HEK293 (cell line): ENCODE data around the gene TSPAN3.
A peak's percentile ranks its signal among the peaks of the same experiment; 100 is the strongest.

Experiments
- CTCF ChIA-PET: fragments of 350-600 bp; formaldehyde crosslinking; extraction: SDS; loops from one replicate; lab custom pipeline; 2021; ENCODE audit warnings: antibody characterized with exemption; lab: Yijun Ruan, JAX
- POLR2A ChIA-PET: fragments of 300-600 bp; formaldehyde crosslinking; extraction: SDS; loops from one replicate; lab custom pipeline; 2020; ENCODE audit warnings: antibody characterized with exemption, inconsistent platforms; lab: Yijun Ruan, JAX
- H3K27ac ChIP-seq: fragments of 200-500 bp; sonication (Bioruptor generic); 2 replicates; pipeline ENCODE4 v1.5.1; 2014; ENCODE audit warnings: low read depth, low read length, control low read depth, inconsistent platforms; ENCODE audit errors: extremely low read depth
- H3K36me3 ChIP-seq, 2 experiments: fragments of 200-500 bp in 1 of 2; sonication (Bioruptor generic) in 1 of 2; 1 replicate in 1 of 2; 2 replicates in 1 of 2; pipeline ENCODE4 v1.5.1; 2014 to 2017; ENCODE audit warnings: inconsistent platforms in 2 of 2, low read length in 2 of 2; ENCODE audit not compliant: control insufficient read depth in 2 of 2, insufficient read depth in 1 of 2
- H3K4me1 ChIP-seq: fragments of 200-500 bp; sonication (Bioruptor generic); 2 replicates; pipeline ENCODE4 v1.5.1; 2014; ENCODE audit warnings: mild to moderate bottlenecking, low read length, inconsistent platforms; ENCODE audit not compliant: control insufficient read depth, insufficient read depth
- H3K4me3 ChIP-seq: 2 replicates; pipeline ENCODE4 v1.5.1; 2011; ENCODE audit warnings: low read depth, mild to moderate bottlenecking, control low read depth, low read length, moderate library complexity
- H3K9me3 ChIP-seq: fragments of 200-500 bp; sonication (Bioruptor generic); 2 replicates; pipeline ENCODE4 v1.5.1; 2014; ENCODE audit warnings: low read depth, low read length, inconsistent platforms; ENCODE audit not compliant: control insufficient read depth, insufficient read depth
- HOXD13 ChIP-seq: sonication (generic); formaldehyde crosslinking; IDR thresholded peaks from 2 replicates; pipeline ENCODE4 v1.8.0; 2022; ENCODE audit warnings: missing genetic modification reagents, borderline replicate concordance
- KLF16 ChIP-seq: fragments of 450-650 bp; formaldehyde crosslinking; IDR thresholded peaks from 2 replicates; pipeline ENCODE4 v1.5.1; 2017; ENCODE audit warnings: missing biosample characterization, missing genetic modification characterization
- OSR2 ChIP-seq: fragments of 450-650 bp; formaldehyde crosslinking; IDR thresholded peaks from 2 replicates; pipeline ENCODE4 v1.5.1; 2016; ENCODE audit warnings: missing biosample characterization, missing genetic modification characterization
- PRDM1 ChIP-seq: fragments of 450-650 bp; formaldehyde crosslinking; IDR thresholded peaks from 2 replicates; pipeline ENCODE4; 2016; ENCODE audit warnings: missing biosample characterization, missing genetic modification characterization
- REPIN1 ChIP-seq: fragments of 450-650 bp; formaldehyde crosslinking; IDR thresholded peaks from 2 replicates; pipeline ENCODE4 v1.5.1; 2017; ENCODE audit warnings: missing biosample characterization, missing genetic modification characterization, low read depth
- ZNF114 ChIP-seq: fragments of 450-650 bp; formaldehyde crosslinking; IDR thresholded peaks from 2 replicates; pipeline ENCODE4 v1.5.0; 2017; ENCODE audit warnings: missing biosample characterization, missing genetic modification characterization
- ZNF184 ChIP-seq: fragments of 450-650 bp; IDR thresholded peaks from 2 replicates; pipeline ENCODE4 v1.5.1; 2018; ENCODE audit warnings: missing biosample characterization, mild to moderate bottlenecking, missing genetic modification characterization
- ZNF19 ChIP-seq: fragments of 450-650 bp; formaldehyde crosslinking; IDR thresholded peaks from 2 replicates; pipeline ENCODE4; 2016; ENCODE audit warnings: missing biosample characterization, missing genetic modification characterization, low read depth
- ZNF354C ChIP-seq: fragments of 450-650 bp; formaldehyde crosslinking; IDR thresholded peaks from 2 replicates; pipeline ENCODE4 v1.5.1; 2016; ENCODE audit warnings: missing biosample characterization, missing genetic modification characterization, low read depth, borderline replicate concordance
- ZNF48 ChIP-seq: fragments of 450-650 bp; formaldehyde crosslinking; IDR thresholded peaks from 2 replicates; pipeline ENCODE4 v1.5.1; 2016; ENCODE audit warnings: missing biosample characterization, missing genetic modification characterization
- ZNF530 ChIP-seq: fragments of 450-650 bp; formaldehyde crosslinking; IDR thresholded peaks from 2 replicates; pipeline ENCODE4 v1.5.1; 2016; ENCODE audit warnings: low read depth, missing biosample characterization, missing genetic modification characterization
- ZNF558 ChIP-seq: fragments of 450-650 bp; formaldehyde crosslinking; IDR thresholded peaks from 2 replicates; pipeline ENCODE4 v1.5.1; 2016; ENCODE audit warnings: missing biosample characterization, missing genetic modification characterization
- ZNF610 ChIP-seq: fragments of 450-650 bp; formaldehyde crosslinking; IDR thresholded peaks from 2 replicates; pipeline ENCODE4 v1.5.1; 2016; ENCODE audit warnings: missing biosample characterization, missing genetic modification characterization, borderline replicate concordance
- TF ChIP-seq, protein P1 (sequence below): fragments of 450-650 bp; IDR thresholded peaks from 2 replicates; pipeline ENCODE4 v1.5.1; 2018; ENCODE audit warnings: missing biosample characterization, mild to moderate bottlenecking, missing genetic modification characterization
- TF ChIP-seq, protein P2 (sequence below): fragments of 450-650 bp; formaldehyde crosslinking; conservative IDR thresholded peaks from 2 replicates; pipeline ENCODE4 v1.5.1; 2016; ENCODE audit warnings: low read depth, missing biosample characterization, missing genetic modification characterization
- TF ChIP-seq, protein P3 (sequence below): fragments of 450-650 bp; formaldehyde crosslinking; IDR thresholded peaks from 2 replicates; pipeline ENCODE4 v1.5.1; 2017; ENCODE audit warnings: missing biosample characterization, missing genetic modification characterization
- TF ChIP-seq, protein P4 (sequence below): fragments of 450-650 bp; formaldehyde crosslinking; IDR thresholded peaks from 2 replicates; pipeline ENCODE4 v1.5.1; 2016; ENCODE audit warnings: missing biosample characterization, missing genetic modification characterization, borderline replicate concordance

TSPAN3 gene

DNA sequence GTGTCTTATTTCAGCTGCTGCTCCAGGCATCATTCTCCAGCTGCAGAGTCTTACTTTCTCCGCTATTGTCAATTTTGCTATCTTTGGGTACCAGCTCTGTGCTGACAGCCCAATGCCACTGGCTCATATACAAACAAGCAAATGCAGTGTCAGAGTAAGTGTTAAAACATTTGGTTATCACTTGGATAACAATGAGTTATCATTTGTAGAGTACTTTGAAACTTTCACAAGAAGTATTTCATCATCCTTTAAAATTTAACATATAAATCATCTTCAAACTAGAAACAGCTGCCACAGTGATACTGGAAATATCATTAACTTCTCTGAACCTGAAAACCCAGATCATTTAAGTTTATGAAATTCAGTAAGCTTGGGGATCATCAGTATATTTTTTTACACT, 13.8 kb downstream of the TSPAN3 start:
- TF ChIP-seq ZNF530 (tag by site-specific recombination) (no peak), KLF16 (tag by site-specific recombination) (no peak), PRDM1 (peak; percentile 37; the same call in 1 of the 2 replicates)
- Histone ChIP-seq H3K36me3 (peaks cover 23 to 27% of the 10 kb centered on the region in 2 experiments), H3K9me3 (no peaks in the 10 kb centered on the region), H3K4me3 (no peak overlapping the region), H3K4me1 (peaks cover 30% of the 10 kb centered on the region), H3K27ac (no peak overlapping the region)
- ChIA-PET POLR2A (interaction anchor here (1.2 kb wide), 1 partner anchor 14 kb away, joined by 8 read pairs; the partner anchor contains the start of gene TSPAN3), CTCF (interaction anchor here (0.6 to 1.7 kb wide), 4 partner anchors 12 to 50 kb away, joined by 3 to 6 read pairs (median 4); no protein-coding TSS in a partner anchor)

DNA sequence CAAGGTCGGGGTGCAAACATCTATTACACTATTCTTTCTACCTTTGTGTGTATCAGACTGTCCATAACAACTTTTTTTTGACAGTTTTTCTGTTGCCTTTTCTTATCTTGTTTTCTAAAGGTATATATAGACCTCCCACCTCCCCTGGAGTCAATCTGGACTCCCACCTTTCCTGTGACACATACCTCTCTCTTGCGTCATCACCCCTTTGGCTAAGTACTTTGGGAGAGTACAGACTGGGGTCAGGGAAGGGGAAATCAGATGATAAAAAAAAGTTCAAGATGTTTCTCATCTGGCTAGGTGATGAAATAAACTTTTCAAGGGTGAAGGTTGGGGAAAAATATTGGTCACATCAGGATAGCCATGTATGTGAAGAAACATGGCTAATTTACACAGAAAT, 17.2 kb downstream of the TSPAN3 start:
- H3K9me3 ChIP-seq = no peaks in the 10 kb centered on the region
- ChIA-PET POLR2A (no interaction called here), CTCF (no interaction called here)
- no peak for TF ChIP-seq REPIN1 (tag by site-specific recombination)
- TF ChIP-seq, protein P1, sequence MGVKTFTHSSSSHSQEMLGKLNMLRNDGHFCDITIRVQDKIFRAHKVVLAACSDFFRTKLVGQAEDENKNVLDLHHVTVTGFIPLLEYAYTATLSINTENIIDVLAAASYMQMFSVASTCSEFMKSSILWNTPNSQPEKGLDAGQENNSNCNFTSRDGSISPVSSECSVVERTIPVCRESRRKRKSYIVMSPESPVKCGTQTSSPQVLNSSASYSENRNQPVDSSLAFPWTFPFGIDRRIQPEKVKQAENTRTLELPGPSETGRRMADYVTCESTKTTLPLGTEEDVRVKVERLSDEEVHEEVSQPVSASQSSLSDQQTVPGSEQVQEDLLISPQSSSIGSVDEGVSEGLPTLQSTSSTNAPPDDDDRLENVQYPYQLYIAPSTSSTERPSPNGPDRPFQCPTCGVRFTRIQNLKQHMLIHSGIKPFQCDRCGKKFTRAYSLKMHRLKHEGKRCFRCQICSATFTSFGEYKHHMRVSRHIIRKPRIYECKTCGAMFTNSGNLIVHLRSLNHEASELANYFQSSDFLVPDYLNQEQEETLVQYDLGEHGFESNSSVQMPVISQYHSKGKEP (tag by site-specific recombination) = no peak
- TF ChIP-seq ZNF354C (tag by site-specific recombination) = no peak
- TF ChIP-seq, protein P2, sequence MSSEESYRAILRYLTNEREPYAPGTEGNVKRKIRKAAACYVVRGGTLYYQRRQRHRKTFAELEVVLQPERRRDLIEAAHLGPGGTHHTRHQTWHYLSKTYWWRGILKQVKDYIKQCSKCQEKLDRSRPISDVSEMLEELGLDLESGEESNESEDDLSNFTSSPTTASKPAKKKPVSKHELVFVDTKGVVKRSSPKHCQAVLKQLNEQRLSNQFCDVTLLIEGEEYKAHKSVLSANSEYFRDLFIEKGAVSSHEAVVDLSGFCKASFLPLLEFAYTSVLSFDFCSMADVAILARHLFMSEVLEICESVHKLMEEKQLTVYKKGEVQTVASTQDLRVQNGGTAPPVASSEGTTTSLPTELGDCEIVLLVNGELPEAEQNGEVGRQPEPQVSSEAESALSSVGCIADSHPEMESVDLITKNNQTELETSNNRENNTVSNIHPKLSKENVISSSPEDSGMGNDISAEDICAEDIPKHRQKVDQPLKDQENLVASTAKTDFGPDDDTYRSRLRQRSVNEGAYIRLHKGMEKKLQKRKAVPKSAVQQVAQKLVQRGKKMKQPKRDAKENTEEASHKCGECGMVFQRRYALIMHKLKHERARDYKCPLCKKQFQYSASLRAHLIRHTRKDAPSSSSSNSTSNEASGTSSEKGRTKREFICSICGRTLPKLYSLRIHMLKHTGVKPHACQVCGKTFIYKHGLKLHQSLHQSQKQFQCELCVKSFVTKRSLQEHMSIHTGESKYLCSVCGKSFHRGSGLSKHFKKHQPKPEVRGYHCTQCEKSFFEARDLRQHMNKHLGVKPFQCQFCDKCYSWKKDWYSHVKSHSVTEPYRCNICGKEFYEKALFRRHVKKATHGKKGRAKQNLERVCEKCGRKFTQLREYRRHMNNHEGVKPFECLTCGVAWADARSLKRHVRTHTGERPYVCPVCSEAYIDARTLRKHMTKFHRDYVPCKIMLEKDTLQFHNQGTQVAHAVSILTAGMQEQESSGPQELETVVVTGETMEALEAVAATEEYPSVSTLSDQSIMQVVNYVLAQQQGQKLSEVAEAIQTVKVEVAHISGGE (tag by site-specific recombination) = no peak
- TF ChIP-seq ZNF610 (tag by site-specific recombination) = no peak
- TF ChIP-seq, protein P3, sequence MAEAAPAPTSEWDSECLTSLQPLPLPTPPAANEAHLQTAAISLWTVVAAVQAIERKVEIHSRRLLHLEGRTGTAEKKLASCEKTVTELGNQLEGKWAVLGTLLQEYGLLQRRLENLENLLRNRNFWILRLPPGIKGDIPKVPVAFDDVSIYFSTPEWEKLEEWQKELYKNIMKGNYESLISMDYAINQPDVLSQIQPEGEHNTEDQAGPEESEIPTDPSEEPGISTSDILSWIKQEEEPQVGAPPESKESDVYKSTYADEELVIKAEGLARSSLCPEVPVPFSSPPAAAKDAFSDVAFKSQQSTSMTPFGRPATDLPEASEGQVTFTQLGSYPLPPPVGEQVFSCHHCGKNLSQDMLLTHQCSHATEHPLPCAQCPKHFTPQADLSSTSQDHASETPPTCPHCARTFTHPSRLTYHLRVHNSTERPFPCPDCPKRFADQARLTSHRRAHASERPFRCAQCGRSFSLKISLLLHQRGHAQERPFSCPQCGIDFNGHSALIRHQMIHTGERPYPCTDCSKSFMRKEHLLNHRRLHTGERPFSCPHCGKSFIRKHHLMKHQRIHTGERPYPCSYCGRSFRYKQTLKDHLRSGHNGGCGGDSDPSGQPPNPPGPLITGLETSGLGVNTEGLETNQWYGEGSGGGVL (tag by site-specific recombination) = no peak
- TF ChIP-seq, protein P4, sequence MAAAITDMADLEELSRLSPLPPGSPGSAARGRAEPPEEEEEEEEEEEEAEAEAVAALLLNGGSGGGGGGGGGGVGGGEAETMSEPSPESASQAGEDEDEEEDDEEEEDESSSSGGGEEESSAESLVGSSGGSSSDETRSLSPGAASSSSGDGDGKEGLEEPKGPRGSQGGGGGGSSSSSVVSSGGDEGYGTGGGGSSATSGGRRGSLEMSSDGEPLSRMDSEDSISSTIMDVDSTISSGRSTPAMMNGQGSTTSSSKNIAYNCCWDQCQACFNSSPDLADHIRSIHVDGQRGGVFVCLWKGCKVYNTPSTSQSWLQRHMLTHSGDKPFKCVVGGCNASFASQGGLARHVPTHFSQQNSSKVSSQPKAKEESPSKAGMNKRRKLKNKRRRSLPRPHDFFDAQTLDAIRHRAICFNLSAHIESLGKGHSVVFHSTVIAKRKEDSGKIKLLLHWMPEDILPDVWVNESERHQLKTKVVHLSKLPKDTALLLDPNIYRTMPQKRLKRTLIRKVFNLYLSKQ (tag by site-specific recombination) = no peak
- TF ChIP-seq ZNF114 = no peak
- no peak for TF ChIP-seq ZNF184 (tag by site-specific recombination)
- no peak for TF ChIP-seq ZNF558 (tag by site-specific recombination)
- no peak for TF ChIP-seq ZNF19 (tag by site-specific recombination)
- TF ChIP-seq OSR2 (tag by site-specific recombination) = no peak
- TF ChIP-seq HOXD13 = no peak
- TF ChIP-seq ZNF48 = no peak
- peaks cover 52 to 56% of the 10 kb centered on the region in 2 experiments for H3K36me3 ChIP-seq
- no peak overlapping the region for H3K27ac ChIP-seq
- no peak overlapping the region for H3K4me3 ChIP-seq
- peaks cover 3% of the 10 kb centered on the region for H3K4me1 ChIP-seq
